COR-L47 (cell line): ENCODE measurements around the gene ARHGAP6.

Source experiments
- DNase-seq: peaks from one replicate; lab custom pipeline; 2025; lab: John Stamatoyannopoulos, UW

Gene ARHGAP6, protein sequence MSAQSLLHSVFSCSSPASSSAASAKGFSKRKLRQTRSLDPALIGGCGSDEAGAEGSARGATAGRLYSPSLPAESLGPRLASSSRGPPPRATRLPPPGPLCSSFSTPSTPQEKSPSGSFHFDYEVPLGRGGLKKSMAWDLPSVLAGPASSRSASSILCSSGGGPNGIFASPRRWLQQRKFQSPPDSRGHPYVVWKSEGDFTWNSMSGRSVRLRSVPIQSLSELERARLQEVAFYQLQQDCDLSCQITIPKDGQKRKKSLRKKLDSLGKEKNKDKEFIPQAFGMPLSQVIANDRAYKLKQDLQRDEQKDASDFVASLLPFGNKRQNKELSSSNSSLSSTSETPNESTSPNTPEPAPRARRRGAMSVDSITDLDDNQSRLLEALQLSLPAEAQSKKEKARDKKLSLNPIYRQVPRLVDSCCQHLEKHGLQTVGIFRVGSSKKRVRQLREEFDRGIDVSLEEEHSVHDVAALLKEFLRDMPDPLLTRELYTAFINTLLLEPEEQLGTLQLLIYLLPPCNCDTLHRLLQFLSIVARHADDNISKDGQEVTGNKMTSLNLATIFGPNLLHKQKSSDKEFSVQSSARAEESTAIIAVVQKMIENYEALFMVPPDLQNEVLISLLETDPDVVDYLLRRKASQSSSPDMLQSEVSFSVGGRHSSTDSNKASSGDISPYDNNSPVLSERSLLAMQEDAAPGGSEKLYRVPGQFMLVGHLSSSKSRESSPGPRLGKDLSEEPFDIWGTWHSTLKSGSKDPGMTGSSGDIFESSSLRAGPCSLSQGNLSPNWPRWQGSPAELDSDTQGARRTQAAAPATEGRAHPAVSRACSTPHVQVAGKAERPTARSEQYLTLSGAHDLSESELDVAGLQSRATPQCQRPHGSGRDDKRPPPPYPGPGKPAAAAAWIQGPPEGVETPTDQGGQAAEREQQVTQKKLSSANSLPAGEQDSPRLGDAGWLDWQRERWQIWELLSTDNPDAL (N-terminal part only)

DNA sequence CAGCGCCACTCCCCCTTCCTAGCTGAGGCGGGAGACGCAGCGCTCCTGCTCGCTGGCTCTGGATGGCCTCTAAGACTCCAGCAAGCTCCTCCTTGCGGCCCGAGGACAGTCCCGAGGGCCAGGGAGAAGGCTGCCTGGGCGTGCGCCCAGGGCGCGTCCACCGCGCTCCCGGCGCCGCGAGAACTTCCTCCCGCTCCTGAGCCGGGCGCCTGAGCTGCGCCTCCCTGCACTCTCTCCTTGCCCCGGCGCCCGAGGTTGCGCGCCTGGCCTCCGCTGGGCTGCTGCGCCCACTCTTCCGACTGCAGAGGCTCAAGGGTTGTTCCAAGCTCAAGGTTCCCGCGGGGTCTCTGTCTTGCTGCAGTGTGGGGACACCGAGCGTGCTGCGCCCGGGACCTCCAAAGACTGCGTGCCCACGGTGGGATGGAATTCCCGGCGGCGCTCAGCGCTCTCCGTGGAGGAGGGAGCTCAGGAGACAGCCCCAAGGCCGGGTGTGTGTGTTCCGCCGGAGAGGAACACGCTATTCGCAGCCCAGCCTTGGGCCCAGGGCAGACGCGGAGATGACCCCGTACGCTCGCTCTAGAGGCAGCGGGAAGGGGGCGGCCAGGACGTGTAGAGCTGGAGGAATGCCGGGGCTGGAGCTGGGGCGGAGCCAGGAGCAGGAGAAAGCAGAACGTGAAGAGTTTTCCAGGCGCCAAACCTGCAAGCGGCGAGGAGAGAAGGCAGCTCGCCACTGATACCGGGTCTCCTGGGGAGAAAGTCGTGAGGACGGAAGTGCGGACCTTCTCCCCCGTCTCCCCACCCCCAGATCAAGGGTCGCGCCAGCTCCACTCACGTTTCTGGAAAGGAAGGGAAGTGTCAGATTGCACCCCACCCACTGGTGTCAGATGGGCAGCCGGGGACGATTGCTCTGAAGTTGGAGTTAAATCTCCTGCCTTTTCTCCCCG lies at the start of gene ARHGAP6:
ARHGAP6 (minus strand) TSS at position 753 of the 944 bp plus-strand sequence. CDS start 1,092 bp downstream, outside the sequence.
- no peak for DNase-seq

DNA sequence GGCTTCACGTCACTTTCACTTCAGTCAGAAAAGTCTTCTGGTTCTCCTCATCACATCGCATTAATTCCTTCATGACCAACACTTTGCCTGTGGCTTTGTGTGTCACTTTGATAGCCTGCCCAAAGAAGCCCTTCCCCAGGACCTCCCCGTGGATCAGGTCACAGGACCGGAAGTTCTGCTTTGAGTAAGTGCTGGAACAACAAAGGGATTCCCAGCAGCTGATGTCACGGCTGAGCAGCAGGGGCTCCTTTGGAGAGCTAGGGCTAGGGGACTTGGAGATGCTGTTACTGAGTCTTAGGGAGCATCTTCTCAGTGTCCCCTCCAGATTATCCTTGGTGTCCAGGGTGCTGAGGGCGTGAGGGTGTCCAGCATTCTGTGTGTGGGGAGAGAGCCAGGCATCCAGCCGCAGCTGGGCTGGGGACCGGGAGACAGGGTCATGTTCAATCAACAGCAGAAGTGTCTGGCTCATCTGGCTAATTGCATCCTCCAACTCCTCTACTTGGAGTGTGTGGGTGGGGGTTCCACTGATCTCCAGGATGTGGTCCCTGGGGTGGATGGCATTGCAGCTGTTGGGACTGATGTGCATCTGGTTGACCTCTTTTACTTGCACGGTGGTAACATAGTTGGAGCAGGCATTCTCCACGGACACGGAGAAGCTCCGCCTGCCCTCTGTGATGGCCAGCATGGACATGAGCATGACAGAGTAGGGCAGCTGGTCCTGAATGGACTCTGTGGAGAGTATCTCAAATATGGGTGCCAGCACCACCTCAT lies 39.2 kb upstream of the ARHGAP6 start:
- DNase-seq: no peak

GRCh38 chrX:11703855-11704254 lies 38.1 kb upstream of the ARHGAP6 start:
- no peak for DNase-seq

GRCh38 chrX:11702965-11703631 lies 37.4 kb upstream of the ARHGAP6 start:
- no peak for DNase-seq

- DNase-seq: no peak
These were observed 36.7 kb upstream of the ARHGAP6 start for GRCh38 chrX:11702420-11702819.

DNA sequence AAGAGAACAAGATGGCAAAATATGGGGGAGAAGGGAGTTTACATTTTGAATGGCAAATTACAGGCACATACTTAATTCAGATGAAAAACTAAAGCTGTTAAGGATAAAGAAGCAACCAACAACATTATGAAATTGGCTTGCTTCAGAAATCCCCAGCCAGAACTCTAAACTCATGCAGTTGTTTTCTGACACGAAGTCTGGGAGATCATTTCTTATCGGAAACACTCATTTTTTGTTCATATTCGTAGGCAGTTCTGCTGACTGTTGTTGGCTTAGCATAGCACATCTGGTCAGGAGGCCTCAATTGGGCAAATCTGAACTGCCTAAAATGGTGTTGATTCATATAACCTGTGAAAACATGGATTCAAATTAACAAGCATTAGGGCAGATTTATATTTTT lies 33.0 kb upstream of the ARHGAP6 start:
- DNase-seq: no peak

- DNase-seq: no peak
These were observed 22.5 kb upstream of the ARHGAP6 start for GRCh38 chrX:11688201-11688600.

DNA sequence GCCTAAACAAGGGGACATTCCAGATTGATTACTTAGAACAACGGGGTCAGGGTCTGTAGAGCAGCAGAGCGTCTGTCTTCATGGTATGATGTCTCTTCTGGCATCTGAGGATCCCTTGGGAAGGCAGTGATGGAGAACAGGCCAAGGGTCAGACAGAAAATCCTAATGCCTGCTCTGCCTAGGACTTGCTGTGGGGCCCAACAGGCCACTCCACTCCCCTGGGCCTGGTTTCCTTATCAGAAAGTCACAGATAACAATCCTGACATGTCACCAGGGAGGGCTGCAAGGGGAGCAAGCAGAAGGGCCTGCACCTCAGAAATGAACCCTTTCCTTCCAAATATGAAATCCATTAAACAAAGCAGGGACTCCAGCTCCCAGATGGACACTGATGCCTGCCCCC lies 21.4 kb upstream of the ARHGAP6 start:
- no peak for DNase-seq

- no peak for DNase-seq
These were observed 17.3 kb upstream of the ARHGAP6 start for GRCh38 chrX:11683057-11683456.

GRCh38 chrX:11678158-11678557 lies 12.4 kb upstream of the ARHGAP6 start:
- DNase-seq: no peak

DNA sequence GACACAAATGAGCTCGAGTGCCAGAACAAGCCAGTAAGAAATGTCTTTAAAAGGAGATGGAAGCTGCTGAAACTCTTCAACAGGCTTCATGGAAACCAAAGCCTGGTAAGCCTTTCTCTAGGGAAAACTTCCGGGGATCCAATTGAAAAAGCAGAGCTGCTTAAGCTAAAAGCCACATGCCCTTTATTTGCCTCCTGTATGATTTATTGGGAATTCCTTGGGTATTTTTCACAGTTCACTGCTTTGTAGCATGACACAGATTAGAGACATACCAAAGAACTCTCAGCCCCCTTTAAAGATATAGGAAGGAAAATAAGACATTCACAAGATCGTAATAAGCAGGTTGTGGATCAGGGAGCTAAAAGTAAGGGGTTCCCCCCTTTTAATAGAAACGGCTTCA lies 6.5 kb upstream of the ARHGAP6 start:
- no peak for DNase-seq

DNA sequence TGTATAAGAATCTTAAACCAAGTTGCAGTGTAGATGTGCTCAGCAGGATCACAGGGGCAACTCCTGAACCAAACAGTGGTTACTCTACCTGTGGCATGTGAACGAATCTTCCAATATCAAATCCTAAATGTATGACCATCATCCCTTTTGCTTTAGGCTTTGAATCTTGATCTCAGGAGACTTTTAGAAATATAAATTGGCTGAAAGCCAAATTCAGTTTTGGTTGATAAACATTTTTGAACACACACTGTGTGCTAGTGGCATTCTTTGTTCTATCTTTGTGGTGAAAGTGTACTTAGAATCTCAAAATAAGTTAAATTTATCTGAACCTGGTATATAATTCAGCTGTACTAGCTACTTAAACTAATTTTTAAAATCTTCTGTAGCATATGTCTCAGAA lies 4.6 kb upstream of the ARHGAP6 start:
- no peak for DNase-seq

DNA sequence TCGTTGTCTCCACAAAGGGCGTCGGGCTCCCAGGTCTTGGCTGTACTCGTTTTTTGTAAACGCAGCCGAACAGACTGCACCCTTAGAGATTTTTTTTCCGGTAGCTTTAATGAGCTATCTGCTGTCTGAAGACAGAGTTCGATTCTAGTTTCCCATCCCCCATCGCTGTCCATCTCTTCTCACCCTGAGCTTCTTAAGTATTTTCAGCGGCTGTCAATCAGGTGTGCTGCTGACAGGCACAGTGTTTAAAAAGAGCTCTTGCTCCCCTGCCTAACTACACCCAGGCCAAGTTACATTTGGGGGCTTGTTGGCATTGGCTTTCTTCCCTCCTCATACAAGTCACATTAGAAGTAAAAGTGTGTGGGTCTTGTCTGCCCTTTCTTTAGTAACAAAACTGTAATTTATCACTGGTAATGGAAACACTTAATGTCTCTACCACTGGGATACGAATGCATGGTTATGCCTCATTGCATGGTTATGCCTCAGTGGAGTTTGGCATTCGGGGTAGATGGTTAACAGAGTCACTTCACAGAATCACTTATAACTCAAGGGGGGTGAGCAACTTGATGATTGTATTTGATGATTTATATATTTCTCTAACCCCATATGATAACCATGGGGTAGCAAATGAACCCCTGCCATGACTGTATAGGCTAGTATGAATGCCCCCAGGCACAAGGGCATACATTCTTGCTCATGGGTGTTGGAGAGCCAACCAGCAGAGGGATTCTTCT lies 1.4 kb upstream of the ARHGAP6 start:
- no peak for DNase-seq

DNA sequence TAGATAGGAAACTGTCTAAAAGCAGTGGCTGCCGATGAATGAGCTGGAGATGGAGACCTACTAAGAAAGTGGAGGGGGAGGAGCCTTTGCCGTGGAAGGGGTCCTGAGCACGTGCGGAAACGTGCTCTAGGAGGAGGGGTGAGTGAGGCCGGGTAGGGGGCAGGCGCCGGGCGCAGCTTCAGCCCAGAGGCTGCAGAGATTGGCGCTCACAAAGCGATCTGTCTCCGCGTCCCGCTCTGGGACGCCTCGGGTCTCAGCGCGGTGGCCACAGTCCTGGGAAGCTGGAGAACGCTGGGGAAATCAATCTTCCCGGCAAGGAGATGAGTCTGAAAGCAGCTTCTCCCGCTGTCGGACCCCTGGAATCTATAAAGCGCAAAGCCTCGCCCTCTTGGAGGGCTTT lies 444 bp upstream of the ARHGAP6 start:
- DNase-seq: no peak

- no peak for DNase-seq
These were observed 1.2 kb downstream of the ARHGAP6 start for GRCh38 chrX:11664211-11665167.

GRCh38 chrX:11663875-11664210 lies 1.9 kb downstream of the ARHGAP6 start:
- no peak for DNase-seq

DNA sequence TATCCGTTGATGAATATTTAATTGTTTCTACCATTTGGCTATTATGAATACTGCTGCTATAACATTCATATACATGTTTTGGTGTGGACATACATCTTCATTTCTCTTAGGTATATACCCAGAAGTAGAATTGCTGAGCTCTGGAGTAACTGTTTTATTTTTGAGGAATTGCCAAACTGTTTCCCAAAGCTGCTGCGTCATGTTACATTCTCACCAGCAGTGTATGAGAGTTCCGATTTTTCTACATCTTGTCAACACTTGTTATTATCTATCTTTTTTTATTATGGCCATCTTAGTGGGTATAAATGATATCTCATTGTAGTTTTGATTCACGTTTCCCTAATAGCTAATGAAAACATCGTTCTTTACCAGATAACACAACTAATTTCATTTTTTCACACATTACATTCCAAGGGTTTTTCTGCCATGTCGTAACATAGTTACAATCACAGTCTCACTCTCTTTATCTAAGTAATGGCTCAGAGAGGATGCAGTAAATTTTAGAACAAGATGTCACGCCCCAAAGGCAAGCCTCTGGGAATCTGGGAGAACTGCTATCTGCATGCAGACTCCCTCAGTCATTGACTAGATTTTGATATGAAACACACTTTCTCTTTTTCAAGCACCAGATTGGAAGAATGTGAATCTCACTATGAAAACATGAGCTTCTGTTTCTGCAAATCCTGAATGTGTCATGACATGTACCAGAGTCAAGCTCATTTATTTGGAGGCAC lies 10.3 kb downstream of the ARHGAP6 start:
- DNase-seq: no peak
